ENCODE data around the gene PLPP1. TPM values are rescaled to one million over a fixed set of nuclear protein-coding genes. Genes with fewer than 3 reads are reported as not detected.

The PLPP1 gene
- total RNA-seq, 1 donor from 2014 or later: 31.5 TPM

DNA sequence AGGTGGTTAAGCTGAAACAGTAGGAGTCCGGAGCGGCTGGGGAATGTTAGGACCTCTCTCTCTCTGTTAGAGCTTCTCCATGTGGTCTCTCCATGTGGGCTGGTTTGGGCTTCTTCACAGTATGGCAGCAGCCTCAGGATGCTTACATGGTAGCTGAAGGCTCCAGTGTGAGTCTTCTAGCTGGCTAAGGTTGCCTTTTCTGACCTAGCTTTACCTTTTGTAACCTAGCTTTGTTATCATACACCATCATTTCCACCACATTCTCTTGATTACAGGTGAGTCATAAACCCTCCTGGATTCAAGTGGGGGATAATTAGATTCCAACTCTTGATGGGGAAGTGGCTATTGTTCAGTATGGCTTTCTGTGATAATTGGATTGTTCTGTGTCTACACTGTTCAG lies 128.5 kb downstream of the PLPP1 start:
- DNase-seq: no peak

GRCh38 chr5:55402199-55402598 lies 132.6 kb downstream of the PLPP1 start:
- DNase-seq: no peak

DNA sequence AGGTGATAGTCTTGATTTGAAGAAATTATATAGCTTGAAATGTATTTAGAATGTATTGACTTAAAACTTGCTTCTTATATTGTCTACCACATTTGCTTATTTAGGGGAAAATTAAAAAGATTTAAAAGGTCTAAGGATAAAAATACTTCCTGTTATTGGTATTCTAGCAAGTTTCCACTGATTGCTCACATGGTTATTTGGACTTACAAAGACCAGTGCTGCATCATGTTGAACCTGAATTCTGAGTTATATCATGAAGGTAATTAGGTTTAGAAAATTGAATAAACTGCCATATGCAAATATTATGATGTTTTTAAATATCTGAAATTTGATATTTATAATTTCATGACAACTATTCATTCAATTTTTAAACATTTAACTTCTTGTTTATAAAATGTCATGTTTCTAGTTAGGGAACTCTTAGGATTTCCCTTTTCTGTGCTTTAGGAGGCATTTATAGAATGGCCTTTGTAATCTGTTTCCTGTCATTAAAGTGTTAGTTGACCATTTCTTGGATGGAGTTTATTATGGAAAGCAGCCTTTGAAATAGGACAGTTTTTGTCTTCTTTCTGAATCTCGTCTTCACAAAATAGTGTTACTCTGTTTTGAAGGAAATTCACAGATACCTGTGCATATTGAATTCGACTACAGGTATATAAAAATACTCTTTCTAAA lies 141.1 kb downstream of the PLPP1 start:
- no peak for DNase-seq

DNA sequence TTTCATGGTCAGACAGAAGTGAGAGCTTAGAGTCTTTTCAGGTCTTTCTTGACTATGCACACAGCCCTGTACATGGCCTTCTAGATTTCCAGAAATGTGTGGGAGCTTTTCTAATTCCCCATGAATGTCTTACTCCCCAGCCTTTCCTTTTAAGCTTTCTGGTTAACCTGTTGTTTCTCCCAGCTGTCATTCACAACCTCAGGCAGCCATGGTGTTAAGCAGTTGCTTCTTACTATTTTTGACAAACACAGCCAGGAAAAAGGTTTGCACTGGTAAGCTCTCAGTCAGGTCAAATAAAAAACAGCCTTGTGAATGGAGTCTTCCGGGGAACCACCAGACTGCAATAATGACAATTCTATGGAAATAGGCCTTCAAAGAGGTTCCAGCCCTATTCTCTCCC lies 142.1 kb downstream of the PLPP1 start:
- no peak for DNase-seq

DNA sequence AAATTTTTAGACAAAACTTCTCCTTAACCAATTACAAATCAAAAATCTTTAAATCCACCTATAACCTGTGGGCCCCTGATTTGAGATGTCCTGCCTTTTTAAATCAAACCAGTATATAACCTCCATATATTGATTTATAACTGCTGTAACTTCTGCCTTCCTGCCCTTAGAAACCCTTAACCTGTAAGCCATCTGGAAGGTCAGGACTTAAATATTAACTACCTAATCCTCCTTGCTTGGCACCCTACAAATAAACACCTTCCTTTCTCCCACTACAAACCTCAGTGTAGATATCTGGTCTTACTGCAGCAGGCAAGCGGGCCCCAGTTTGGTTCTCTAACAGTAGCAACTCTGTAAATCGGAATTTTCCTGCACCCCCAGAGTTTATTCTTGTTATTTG lies 143.1 kb downstream of the PLPP1 start:
- DNase-seq: no peak

- DNase-seq: no peak
Observed at GRCh38 chr5:55387865-55388264, 146.9 kb downstream of the PLPP1 start.

DNA sequence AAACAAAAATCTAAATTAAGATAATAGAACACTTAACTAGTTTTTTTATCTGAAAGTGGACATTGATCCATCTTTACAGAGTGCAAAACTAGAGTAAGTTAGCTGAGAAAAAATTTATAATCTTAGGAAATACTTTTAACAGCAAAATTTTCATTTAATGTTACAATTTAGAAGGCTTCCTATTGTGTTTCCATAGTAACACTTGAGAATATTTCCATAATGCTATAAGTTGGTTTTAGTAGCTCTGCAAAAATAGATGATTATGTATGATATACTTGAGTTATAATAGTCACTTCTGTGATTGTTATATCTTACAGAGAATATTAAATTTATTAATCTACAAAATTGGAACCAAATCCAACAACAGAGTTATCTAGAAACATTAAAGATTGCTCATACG lies 148.4 kb downstream of the PLPP1 start:
- DNase-seq: no peak

DNA sequence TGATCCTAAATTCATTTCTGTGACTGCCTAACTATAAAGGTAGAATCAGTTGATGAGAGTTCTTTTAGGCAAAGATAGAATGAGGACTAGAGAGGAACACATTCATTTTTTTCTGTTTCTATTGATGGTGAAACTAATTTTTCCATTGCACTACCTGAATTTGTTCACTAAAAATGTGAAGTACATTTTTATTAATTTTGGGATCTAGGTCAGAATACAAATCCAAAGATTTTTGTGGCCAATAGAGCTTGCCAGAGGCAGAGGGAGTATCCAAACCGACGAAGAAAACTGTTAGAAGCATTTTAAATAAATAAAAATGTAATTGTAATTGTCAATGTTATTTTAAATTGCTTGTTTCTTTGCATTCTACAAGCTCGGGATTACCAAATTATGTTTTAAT lies 148.9 kb downstream of the PLPP1 start:
- DNase-seq: no peak

- no peak for DNase-seq
Observed at GRCh38 chr5:55385227-55385626, 149.5 kb downstream of the PLPP1 start.

DNA sequence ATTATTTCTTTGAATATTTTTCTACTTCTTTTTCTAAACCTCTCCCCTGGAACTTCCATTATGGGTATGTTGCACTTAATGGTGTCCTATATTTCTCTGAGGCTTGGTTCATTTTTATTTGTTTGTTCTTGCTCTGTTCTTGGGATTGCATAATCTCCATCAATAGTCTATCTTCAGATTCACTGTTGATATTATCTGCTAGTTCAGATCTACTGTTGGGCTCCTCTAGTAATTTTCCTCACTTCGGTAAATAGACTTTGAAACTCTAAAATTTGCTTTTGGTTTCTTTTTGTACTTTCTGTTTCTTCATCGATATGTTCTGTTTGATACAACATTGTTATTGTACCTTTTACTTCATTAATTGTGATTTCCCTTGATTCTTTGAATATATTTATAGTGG lies 150.7 kb downstream of the PLPP1 start:
- DNase-seq: no peak

DNA sequence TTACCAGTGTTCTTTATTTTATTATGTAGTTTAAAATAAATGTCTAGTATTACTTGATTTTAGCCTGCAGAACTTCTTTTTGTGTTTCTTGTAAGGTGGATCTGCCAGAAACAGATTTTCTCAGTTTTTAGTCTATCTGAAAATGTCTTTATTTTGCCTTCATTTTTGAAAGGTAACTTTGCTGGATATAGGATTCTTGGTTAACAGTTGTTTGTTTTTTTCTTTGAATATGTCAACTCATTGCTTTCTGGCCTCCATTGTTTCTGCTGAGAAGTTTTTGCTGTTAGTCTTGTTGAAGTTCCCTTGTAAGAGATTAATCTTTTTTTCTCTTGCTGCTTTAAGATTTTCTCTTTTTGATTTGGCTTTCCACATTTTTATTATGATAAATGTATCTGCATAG lies 151.5 kb downstream of the PLPP1 start:
- DNase-seq: no peak

GRCh38 chr5:55377810-55378209 lies 157.0 kb downstream of the PLPP1 start:
- DNase-seq: no peak

Small RNAs within 50 kb of the gene (small RNA-seq; reads per million reads assigned to genes)
- not detected for gene MIR5687

Other genes with a start within 250 kb of the PLPP1 start
- 61.8 TPM for gene DHX29, start 227.3 kb downstream of the PLPP1 start, total RNA-seq
- 118 TPM for gene MTREX, start 227.0 kb downstream of the PLPP1 start, total RNA-seq
- 101 TPM for gene SLC38A9, start 177.4 kb upstream of the PLPP1 start, total RNA-seq
- gene DDX4, start 203.1 kb upstream of the PLPP1 start, total RNA-seq: not detected